K562 (cell line): ENCODE results near the gene SLC39A7. TPM values are rescaled to one million over a fixed set of nuclear protein-coding genes. Genes with fewer than 3 reads are reported as not detected.

Experiments used
- HCFC1 ChIP-seq: IDR thresholded peaks from 2 replicates; pipeline ENCODE4 v1.6.1; 2012; ENCODE audit warnings: low read depth, low read length, improper control_type of control experiment
- KAT7 ChIP-seq: sonication (generic); formaldehyde crosslinking; IDR thresholded peaks from 2 replicates; pipeline ENCODE4 v1.8.0; 2022; ENCODE audit warnings: missing genetic modification reagents, mild to moderate bottlenecking, borderline replicate concordance
- MTA1 ChIP-seq: fragments of 450-650 bp; IDR thresholded peaks from 2 replicates; pipeline ENCODE4 v1.6.1; 2017; ENCODE audit warnings: borderline replicate concordance
- NEUROD1 ChIP-seq: fragments of 150-350 bp; IDR thresholded peaks from 2 replicates; pipeline ENCODE4 v1.6.1; 2014; ENCODE audit warnings: borderline replicate concordance, low read length, low read depth; ENCODE audit not compliant: partially characterized antibody
- NFIC ChIP-seq: fragments of 450-650 bp; IDR thresholded peaks from 2 replicates; pipeline ENCODE4 v1.6.1; 2017; ENCODE audit warnings: mild to moderate bottlenecking, inconsistent platforms
- NFRKB ChIP-seq: fragments of 450-650 bp; IDR thresholded peaks from 2 replicates; pipeline ENCODE4 v1.6.1; 2016; ENCODE audit warnings: low read depth
- RBM22 ChIP-seq: fragments of 200-400 bp; formaldehyde crosslinking; IDR thresholded peaks from 2 replicates; pipeline ENCODE4 v1.6.1; 2018; ENCODE audit warnings: low read length, low read depth; ENCODE audit not compliant: poor library complexity, severe bottlenecking
- SMARCA4 ChIP-seq: fragments of 450-650 bp; IDR thresholded peaks from 2 replicates; pipeline ENCODE4 v1.6.1; 2016
- SPI1 ChIP-seq: IDR thresholded peaks from 2 replicates; pipeline ENCODE4 v1.6.1; 2011; ENCODE audit warnings: low read depth, low read length, control low read depth, borderline replicate concordance
- SREBF1 ChIP-seq: fragments of 150-350 bp; IDR thresholded peaks from 2 replicates; pipeline ENCODE4 v1.6.1; 2014; ENCODE audit warnings: antibody characterized with exemption, low read depth, low read length, borderline replicate concordance
- ZBTB7A ChIP-seq: IDR thresholded peaks from 2 replicates; pipeline ENCODE4 v1.6.1; 2011; ENCODE audit warnings: low read depth, mild to moderate bottlenecking, low read length, moderate library complexity, borderline replicate concordance; ENCODE audit not compliant: control insufficient read depth
- ZNF584 ChIP-seq: fragments of 200-800 bp; sonication (Bioruptor generic); IDR thresholded peaks from 2 replicates; pipeline ENCODE4 v1.6.1; 2016; ENCODE audit warnings: low read depth, mild to moderate bottlenecking, missing genetic modification characterization, missing compliant biosample characterization
- ZNF696 ChIP-seq: fragments of 250-450 bp; sonication (Bioruptor Pico); conservative IDR thresholded peaks from 2 replicates; pipeline ENCODE4 v1.4.0; 2020; ENCODE audit warnings: mild to moderate bottlenecking, moderate library complexity
- polyA plus RNA-seq, 8 experiments: library from polyadenylated mRNA; depleted of rRNA in 4 of 8; stranded (reverse) in 5 of 8; unstranded in 3 of 8; fragments of >200 nt; fragmentation: Nextera tagmentation in 2 of 8; fragmentation: Illumina TruSeq in 1 of 8; extraction: Ambion mirVana in 2 of 8; extraction: Trizol in 1 of 8; gene quantifications; 2 replicates each; pipeline versions ENCODE4 v1.2.1 to v1.2.3, GENCODE V29; 2011 to 2014; ENCODE audit warnings: inconsistent platforms in 1 of 8, missing spikeins in 1 of 8
- total RNA-seq, 7 experiments: library from RNA; depleted of rRNA in 6 of 7; stranded (reverse); fragments of >200 nt in 6 of 7; fragmentation: Illumina TruSeq in 2 of 7; extraction: Trizol in 2 of 7; gene quantifications; 2 replicates each; pipeline versions ENCODE4 v1.2.1 to v1.2.3, GENCODE V29; 2011 to 2021; ENCODE audit warnings: low replicate concordance in 1 of 7
- TF ChIP-seq, protein P1 (sequence below), 2 experiments: fragments of 450-650 bp; formaldehyde crosslinking in 1 of 2; IDR thresholded peaks; 2 replicates each; pipeline versions ENCODE4 v1.4.0 to v1.6.1; 2014 to 2020; ENCODE audit warnings: mild to moderate bottlenecking in 2 of 2, borderline replicate concordance in 1 of 2, low read depth in 1 of 2

Gene SLC39A7
- total and polyA plus RNA-seq, 9 of the 15 experiments (the other 6 are each of a cell fraction or from before 2014, with no cell fraction given) = 21.7 to 169 (median 121) TPM

DNA sequence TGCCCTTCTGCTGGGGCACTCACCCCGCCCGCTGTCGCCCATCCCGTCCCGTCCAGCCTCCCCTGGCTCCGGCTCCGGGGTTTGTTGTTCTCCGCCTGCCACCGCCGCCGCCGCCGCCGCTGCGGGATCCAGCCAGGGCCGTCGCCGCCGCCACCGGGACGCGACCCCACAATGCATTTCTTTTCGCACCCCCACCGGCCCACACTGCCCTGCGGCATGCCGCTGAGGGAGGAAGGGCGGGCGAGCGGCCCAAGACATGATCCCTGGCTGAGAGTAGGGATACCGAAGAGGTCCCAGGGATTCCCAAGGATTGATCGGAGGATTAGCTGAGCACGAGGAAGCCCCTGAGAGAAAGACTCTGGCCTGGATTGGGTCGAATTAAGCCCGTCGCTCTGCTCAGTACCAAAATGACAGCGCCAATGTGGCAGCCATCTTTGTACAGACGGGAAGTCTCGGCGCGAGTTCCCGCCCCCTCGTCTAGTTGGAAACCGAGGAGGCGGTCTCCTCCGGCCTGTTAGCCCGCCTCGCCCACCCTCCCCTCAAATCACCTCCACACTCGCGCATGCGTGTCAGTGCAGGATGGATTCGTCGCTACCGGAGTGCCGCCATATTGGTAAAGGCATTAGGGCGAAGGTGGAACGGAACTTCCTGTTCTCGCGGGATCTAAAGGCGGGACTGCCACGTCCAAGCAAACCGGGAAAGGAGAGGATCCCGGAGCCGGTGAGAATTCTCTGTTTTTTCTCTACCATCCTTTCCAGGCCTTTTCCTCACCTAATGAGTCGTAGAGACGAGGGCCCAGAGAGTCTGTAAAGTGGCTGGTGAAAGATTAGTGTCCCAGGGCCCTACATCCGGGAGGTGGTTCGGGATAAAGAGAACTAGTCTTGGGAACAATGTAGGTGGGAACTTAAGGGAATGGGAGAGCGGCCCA lies at the start of gene SLC39A7, which contains the start of gene RXRB (continued):
- TF ChIP-seq SPI1 (peak; percentile 72), HCFC1 (peak; percentile 91), NFIC (peak; percentile 45; the same call in 1 of the 2 replicates), NEUROD1 (peak; percentile 97), NFRKB (peak; percentile 98), ZNF584 (CRISPR knock-in tag) (0 out of 2 replicates have a peak, but pooled peaks have one; percentile 68), KAT7 (CRISPR knock-in tag) (peak; percentile 10; the same call in 1 of the 2 replicates), SREBF1 (peak; percentile 32; the same call in 1 of the 2 replicates), ZNF696 (0 out of 2 replicates have a peak, but pooled peaks have one; percentile 58), MTA1 (peak; percentile 92), RBM22 (peak; percentile 72), ZBTB7A (peak; percentile 68; the same call in 1 of the 2 replicates), SMARCA4 (peak; percentile 33)
- TF ChIP-seq, protein P1, sequence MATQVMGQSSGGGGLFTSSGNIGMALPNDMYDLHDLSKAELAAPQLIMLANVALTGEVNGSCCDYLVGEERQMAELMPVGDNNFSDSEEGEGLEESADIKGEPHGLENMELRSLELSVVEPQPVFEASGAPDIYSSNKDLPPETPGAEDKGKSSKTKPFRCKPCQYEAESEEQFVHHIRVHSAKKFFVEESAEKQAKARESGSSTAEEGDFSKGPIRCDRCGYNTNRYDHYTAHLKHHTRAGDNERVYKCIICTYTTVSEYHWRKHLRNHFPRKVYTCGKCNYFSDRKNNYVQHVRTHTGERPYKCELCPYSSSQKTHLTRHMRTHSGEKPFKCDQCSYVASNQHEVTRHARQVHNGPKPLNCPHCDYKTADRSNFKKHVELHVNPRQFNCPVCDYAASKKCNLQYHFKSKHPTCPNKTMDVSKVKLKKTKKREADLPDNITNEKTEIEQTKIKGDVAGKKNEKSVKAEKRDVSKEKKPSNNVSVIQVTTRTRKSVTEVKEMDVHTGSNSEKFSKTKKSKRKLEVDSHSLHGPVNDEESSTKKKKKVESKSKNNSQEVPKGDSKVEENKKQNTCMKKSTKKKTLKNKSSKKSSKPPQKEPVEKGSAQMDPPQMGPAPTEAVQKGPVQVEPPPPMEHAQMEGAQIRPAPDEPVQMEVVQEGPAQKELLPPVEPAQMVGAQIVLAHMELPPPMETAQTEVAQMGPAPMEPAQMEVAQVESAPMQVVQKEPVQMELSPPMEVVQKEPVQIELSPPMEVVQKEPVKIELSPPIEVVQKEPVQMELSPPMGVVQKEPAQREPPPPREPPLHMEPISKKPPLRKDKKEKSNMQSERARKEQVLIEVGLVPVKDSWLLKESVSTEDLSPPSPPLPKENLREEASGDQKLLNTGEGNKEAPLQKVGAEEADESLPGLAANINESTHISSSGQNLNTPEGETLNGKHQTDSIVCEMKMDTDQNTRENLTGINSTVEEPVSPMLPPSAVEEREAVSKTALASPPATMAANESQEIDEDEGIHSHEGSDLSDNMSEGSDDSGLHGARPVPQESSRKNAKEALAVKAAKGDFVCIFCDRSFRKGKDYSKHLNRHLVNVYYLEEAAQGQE (IDR thresholded peaks at IDR 0.05; ENCODE audit: borderline replicate concordance) = peak; percentile 57
- TF ChIP-seq, protein P1 (CRISPR knock-in tag; IDR thresholded peaks at IDR 0.05; ENCODE audit: low read depth) = peak; percentile 82
